Colonic mucosa (tissue), 4 donors: ENCODE measurements around the gene GLYATL1. TPM values are rescaled to one million over a fixed set of nuclear protein-coding genes. Genes with fewer than 3 reads are reported as not detected.

Source experiments
- DNase-seq: peaks from one replicate; pipeline ENCODE4 v3.0.0-alpha.2; 2020
- H3K27ac ChIP-seq: fragments of 200-600 bp; one replicate; pipeline ENCODE4 v1.8.0; 2021
- H3K27me3 ChIP-seq: fragments of 200-600 bp; one replicate; pipeline ENCODE4 v1.8.0; 2021
- H3K36me3 ChIP-seq: fragments of 200-600 bp; one replicate; pipeline ENCODE4 v1.8.0; 2021
- H3K4me1 ChIP-seq: fragments of 200-600 bp; one replicate; pipeline ENCODE4 v1.8.0; 2021; ENCODE audit warnings: mild to moderate bottlenecking
- H3K4me3 ChIP-seq: fragments of 200-600 bp; one replicate; pipeline ENCODE4 v1.8.0; 2021
- H3K9ac ChIP-seq, 2 donors: one replicate each; pipeline ENCODE4 v1.7.0; 2013; ENCODE audit warnings: control low read depth in 2 of 2, low read depth in 2 of 2, low read length in 2 of 2
- H3K9me3 ChIP-seq: fragments of 200-600 bp; one replicate; pipeline ENCODE4 v1.8.0; 2021
- CTCF ChIP-seq: fragments of 200-600 bp; IDR thresholded peaks from one replicate; pipeline ENCODE4 v1.8.0; 2022; ENCODE audit warnings: antibody characterized with exemption, mild to moderate bottlenecking
- intact Hi-C: fragments of 100-400 bp; cut with DNase I; formaldehyde crosslinking; loops from one replicate; pipeline ENCODE4 v1.14.1; 2022
- total RNA-seq, 2 donors: library from RNA; stranded (reverse); fragmentation: NEBNext Ultra II Directional in 1 of 2; extraction: Animal tissue kit (Norgen Biotek cat#: 25700) in 1 of 2; gene quantifications; one replicate each; pipeline ENCODE4 v1.2.1, GENCODE V29; 2021
- donor health status: healthy.
- donor health status: DM: no; HTN: no; CAD: no.
- donor health status: DM: no; HTN: no; CAD: no.

Gene GLYATL1
- 1 to 10 TPM in 1 of 2 donors, under 1 TPM in 1; 0.72 to 1.6 TPM for total RNA-seq

GRCh38 chr11:58939277-58939676, at the start of gene GLYATL1:
Gene GLYATL1, plus strand, starts transcription at chr11:58939488. Its CDS starts 7,600 bp downstream, at chr11:58947088.
- intact Hi-C loops, result no loop called here
- H3K27ac ChIP-seq, result no peak within 1 kb of the TSS
- TF ChIP-seq CTCF, result no peak

GRCh38 chr11:58893899-58894298, 45.4 kb upstream of the GLYATL1 start:
- intact Hi-C loops, result loop anchor here (10.0 kb wide), 1 partner anchor 239 kb away; no protein-coding TSS in a partner anchor

More at GRCh38 chr11:58939277-58939676, at the start of gene GLYATL1:
- Histone ChIP-seq H3K36me3 (no peaks in the 10 kb centered on the region), H3K4me3 (no peak within 1 kb of the TSS), H3K27me3 (no peaks in the 10 kb centered on the region), H3K4me1 (no peaks in the 10 kb centered on the region), H3K9me3 (no peaks in the 10 kb centered on the region), H3K9ac (no peak within 1 kb of the TSS)
- no peak for DNase-seq

GRCh38 chr11:58898106-58898505, 41.2 kb upstream of the GLYATL1 start:
- DNase-seq, result no peak
- H3K9me3 ChIP-seq, result no peaks in the 10 kb centered on the region
- intact Hi-C loops, result loop anchor here (10.0 kb wide), 1 partner anchor 243 kb away; no protein-coding TSS in a partner anchor
- H3K27me3 ChIP-seq, result no peaks in the 10 kb centered on the region
- no peaks in the 10 kb centered on the region for H3K36me3 ChIP-seq
- no peaks in the 10 kb centered on the region for H3K4me1 ChIP-seq
- no peak overlapping the region for H3K9ac ChIP-seq
- no peak for TF ChIP-seq CTCF
- no peak overlapping the region for H3K27ac ChIP-seq
- H3K4me3 ChIP-seq, result no peak overlapping the region

More at GRCh38 chr11:58893899-58894298, 45.4 kb upstream of the GLYATL1 start:
- no peak for TF ChIP-seq CTCF
- H3K4me3 ChIP-seq, result no peak overlapping the region
- H3K9ac ChIP-seq, result no peak overlapping the region
- no peak overlapping the region for H3K27ac ChIP-seq
- H3K36me3 ChIP-seq, result no peaks in the 10 kb centered on the region
- no peaks in the 10 kb centered on the region for H3K9me3 ChIP-seq
- H3K27me3 ChIP-seq, result no peaks in the 10 kb centered on the region
- no peaks in the 10 kb centered on the region for H3K4me1 ChIP-seq
- no peak for DNase-seq

- no peak overlapping the region for H3K4me3 ChIP-seq
- H3K27ac ChIP-seq, result no peak overlapping the region
- H3K27me3 ChIP-seq, result no peaks in the 10 kb centered on the region
- peak; percentile 90 for DNase-seq
- H3K9me3 ChIP-seq, result no peaks in the 10 kb centered on the region
- no peaks in the 10 kb centered on the region for H3K4me1 ChIP-seq
- peak; percentile 16 for TF ChIP-seq CTCF
- H3K9ac ChIP-seq, result no peak overlapping the region
- intact Hi-C loops, result no loop called here
- no peaks in the 10 kb centered on the region for H3K36me3 ChIP-seq
These were observed 38.5 kb upstream of the GLYATL1 start for GRCh38 chr11:58900479-58901420.

- DNase-seq, result no peak
- Histone ChIP-seq H3K4me1 (no peaks in the 10 kb centered on the region), H3K27ac (no peak overlapping the region), H3K9me3 (no peaks in the 10 kb centered on the region), H3K4me3 (no peak overlapping the region), H3K36me3 (no peaks in the 10 kb centered on the region), H3K9ac (no peak overlapping the region), H3K27me3 (no peaks in the 10 kb centered on the region)
- intact Hi-C loops, result no loop called here
- TF ChIP-seq CTCF, result no peak
These were observed 36.4 kb upstream of the GLYATL1 start for GRCh38 chr11:58902881-58903280.
